Measurements from ENCODE around the gene GRM5.
"Not testable (repeated sequence)": the region's sequence is repeated elsewhere in the genome, so short reads cannot be mapped to it uniquely, and the experiment has no call there.

GRM5 gene

GRCh38 chr11:88478136-88478815 is 587.5 kb downstream of the GRM5 start:
- no peak for DNase-seq (ENCODE audit: low spot score)
- TF ChIP-seq CTCF (IDR thresholded peaks at IDR 0.05; ENCODE audit: extremely low read depth, insufficient read depth, missing control alignments), result no peak
- in situ Hi-C loops (cut with MboI; ENCODE audit: low pct_unique_long_range_greater_than_20kb, low sequenced_read_pairs, unreplicated experiment), result no loop called here

GRCh38 chr11:88475991-88476418 is 589.8 kb downstream of the GRM5 start:
- TF ChIP-seq CTCF (IDR thresholded peaks at IDR 0.05; ENCODE audit: extremely low read depth, insufficient read depth, missing control alignments), result no peak
- in situ Hi-C loops (cut with MboI; ENCODE audit: low pct_unique_long_range_greater_than_20kb, low sequenced_read_pairs, unreplicated experiment), result no loop called here
- DNase-seq (ENCODE audit: low spot score), result no peak

DNA sequence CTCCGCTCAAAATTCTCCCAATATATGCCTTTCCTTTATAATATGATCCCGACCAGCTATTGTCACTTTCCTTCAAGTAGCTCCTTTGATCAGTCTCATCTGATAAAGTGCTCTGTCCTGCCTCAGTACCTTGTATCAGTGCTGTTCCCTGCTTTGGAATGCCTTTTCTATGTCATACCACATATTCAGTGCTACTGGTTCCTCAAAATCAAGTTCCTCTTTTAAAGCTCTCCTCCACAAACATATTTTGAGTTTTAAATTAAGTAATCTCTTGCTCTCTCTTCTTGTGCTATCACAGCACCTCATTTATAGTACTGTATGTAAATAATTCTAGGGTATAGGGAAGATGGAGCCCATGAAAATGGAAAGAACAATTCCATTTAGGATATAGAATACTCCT is 591.1 kb downstream of the GRM5 start:
- in situ Hi-C loops (cut with MboI; ENCODE audit: low pct_unique_long_range_greater_than_20kb, low sequenced_read_pairs, unreplicated experiment), result no loop called here
- no peak for DNase-seq (ENCODE audit: low spot score)
- TF ChIP-seq CTCF (IDR thresholded peaks at IDR 0.05; ENCODE audit: extremely low read depth, insufficient read depth, missing control alignments), result no peak

GRCh38 chr11:88469561-88470225 is 596.1 kb downstream of the GRM5 start:
- TF ChIP-seq CTCF (IDR thresholded peaks at IDR 0.05; ENCODE audit: extremely low read depth, insufficient read depth, missing control alignments), result no peak
- no peak for DNase-seq (ENCODE audit: low spot score)
- in situ Hi-C loops (cut with MboI; ENCODE audit: low pct_unique_long_range_greater_than_20kb, low sequenced_read_pairs, unreplicated experiment), result no loop called here

DNA sequence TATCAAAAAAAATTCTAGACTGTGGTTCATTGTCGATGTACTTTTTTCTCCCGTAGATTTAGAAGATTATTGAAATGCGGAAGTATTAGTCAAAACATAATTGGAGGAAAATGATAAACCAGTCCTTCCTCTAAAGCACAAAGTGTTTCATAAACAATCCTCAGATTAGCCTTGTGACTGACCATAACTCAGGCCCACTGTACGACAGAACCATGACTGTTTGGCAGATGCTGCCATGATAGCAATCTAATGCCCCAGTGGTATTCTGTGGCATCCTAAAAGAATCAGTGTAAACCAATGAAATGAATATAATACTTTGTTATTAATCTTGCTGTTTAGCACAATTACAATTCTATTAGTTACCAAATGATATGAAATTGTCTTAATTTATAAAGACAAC is 601.3 kb downstream of the GRM5 start:
- in situ Hi-C loops (cut with MboI; ENCODE audit: low pct_unique_long_range_greater_than_20kb, low sequenced_read_pairs, unreplicated experiment), result no loop called here
- DNase-seq (ENCODE audit: low spot score), result no peak
- no peak for TF ChIP-seq CTCF (IDR thresholded peaks at IDR 0.05; ENCODE audit: extremely low read depth, insufficient read depth, missing control alignments)

GRCh38 chr11:88463301-88463700 is 602.5 kb downstream of the GRM5 start:
- DNase-seq (ENCODE audit: low spot score); in situ Hi-C loops (cut with MboI; ENCODE audit: low pct_unique_long_range_greater_than_20kb, low sequenced_read_pairs, unreplicated experiment): not testable (repeated sequence)

DNA sequence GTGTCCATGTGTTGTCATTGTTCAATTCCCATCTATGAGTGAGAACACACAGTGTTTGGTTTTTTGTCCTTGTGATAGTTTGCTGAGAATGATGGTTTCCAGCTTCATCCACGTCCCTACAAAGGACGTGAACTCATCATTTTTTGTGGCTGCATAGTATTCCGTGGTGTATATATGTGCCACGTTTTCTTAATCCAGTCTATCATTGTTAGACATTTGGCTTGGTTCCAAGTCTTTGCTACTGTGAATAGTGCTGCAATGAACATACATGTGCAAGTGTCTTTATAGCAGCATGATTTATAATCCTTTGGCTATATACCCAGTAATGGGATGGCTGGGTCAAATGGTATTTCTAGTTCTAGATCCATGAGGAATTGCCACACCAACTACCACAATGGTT is 607.7 kb downstream of the GRM5 start:
- in situ Hi-C loops (cut with MboI; ENCODE audit: low pct_unique_long_range_greater_than_20kb, low sequenced_read_pairs, unreplicated experiment); DNase-seq (ENCODE audit: low spot score): not testable (repeated sequence)

All from GM13977 (cell line).